ENCODE data around the gene NKX1-1.

GRCh38 chr4:1354983-1355275, 51.3 kb downstream of the NKX1-1 start:
- TF ChIP-seq CTCF (IDR thresholded peaks at IDR 0.05): no peak
- no peak for TF ChIP-seq REST (IDR thresholded peaks at IDR 0.05)
- no peak for TF ChIP-seq HMGXB4 (CRISPR knock-in tag; IDR thresholded peaks at IDR 0.05; ENCODE audit: borderline replicate concordance)
- TF ChIP-seq RAD21 (conservative IDR thresholded peaks at IDR 0.05 in 1 of 2, IDR thresholded peaks at IDR 0.05 in 1 of 2): no peak
- no peak for TF ChIP-seq EHMT2 (IDR thresholded peaks at IDR 0.05; ENCODE audit: low read depth)
- no peak for TF ChIP-seq PBX3 (IDR thresholded peaks at IDR 0.05)
- TF ChIP-seq TFCP2L1 (CRISPR knock-in tag; IDR thresholded peaks at IDR 0.05): no peak
- TF ChIP-seq MAZ (IDR thresholded peaks at IDR 0.05; ENCODE audit: borderline replicate concordance, low read depth, low read length): no peak
- TF ChIP-seq POLR2A (IDR thresholded peaks at IDR 0.05; ENCODE audit: low read length): no peak
